Type B pancreatic cell (in vitro differentiated cells): ENCODE data around the gene UBTD2. TPM values are rescaled to one million over a fixed set of nuclear protein-coding genes. Genes with fewer than 3 reads are reported as not detected.

ENCODE experiments used
- DNase-seq: peaks from one replicate; pipeline ENCODE4 v3.0.0; 2021; ENCODE audit warnings: mixed read lengths; ENCODE audit not compliant: unreplicated experiment; ENCODE audit errors: extremely low spot score
- H3K27ac Mint-ChIP-seq: 2 replicates; pipeline ENCODE4 v1.8.0; 2021; ENCODE audit warnings: mild to moderate bottlenecking, mixed read lengths
- H3K27me3 Mint-ChIP-seq: 2 replicates; pipeline ENCODE4 v1.8.0; 2021; ENCODE audit warnings: mixed read lengths
- H3K36me3 Mint-ChIP-seq: 2 replicates; pipeline ENCODE4 v1.8.0; 2021; ENCODE audit warnings: mixed read lengths
- H3K4me1 Mint-ChIP-seq: one replicate; pipeline ENCODE4 v1.8.0; 2021; ENCODE audit warnings: mixed read lengths; ENCODE audit not compliant: unreplicated experiment
- H3K4me3 Mint-ChIP-seq: 2 replicates; pipeline ENCODE4 v1.8.0; 2021; ENCODE audit warnings: mild to moderate bottlenecking, mixed read lengths
- H3K9me3 Mint-ChIP-seq: 2 replicates; pipeline ENCODE4 v1.8.0; 2021; ENCODE audit warnings: mixed read lengths
- total RNA-seq: library from RNA; stranded (reverse); gene quantifications from 2 replicates; pipeline ENCODE4 v1.2.1, GENCODE V29; 2021; ENCODE audit warnings: low replicate concordance
- TF ChIP-seq, protein P1 (sequence below): fragments of 200-600 bp; sonication (generic); conservative IDR thresholded peaks from 2 replicates; pipeline ENCODE4 v1.5.0; 2021; ENCODE audit warnings: antibody characterized with exemption, mild to moderate bottlenecking

UBTD2 gene
- total RNA-seq, 1 donor from 2014 or later, result 47.2 TPM

DNA sequence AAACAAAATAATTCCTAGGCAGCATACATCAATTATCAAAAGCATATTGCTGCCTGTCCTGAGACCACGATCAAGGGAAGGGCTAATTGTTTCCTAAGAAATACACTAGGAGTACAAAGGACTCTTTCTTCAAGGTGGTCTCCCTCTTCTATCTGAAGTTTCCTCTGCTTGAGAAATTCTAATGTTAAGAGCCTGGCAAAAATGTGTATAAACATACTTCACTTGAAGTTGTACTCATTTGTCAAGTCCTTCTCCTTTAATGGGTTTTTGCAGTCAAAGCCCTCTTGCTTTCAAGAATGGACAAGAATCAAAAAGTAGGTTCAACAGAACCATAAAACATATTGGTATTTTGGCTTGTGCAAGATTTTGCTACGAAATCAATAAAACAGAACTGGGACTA is 31.1 kb downstream of the UBTD2 start:
- Mint-ChIP-seq H3K27ac (no peak overlapping the region), H3K9me3 (peaks cover 14% of the 10 kb centered on the region), H3K36me3 (peaks cover 53% of the 10 kb centered on the region), H3K27me3 (no peaks in the 10 kb centered on the region), H3K4me3 (no peak overlapping the region), H3K4me1 (peaks cover 8% of the 10 kb centered on the region)
- TF ChIP-seq, protein P1, sequence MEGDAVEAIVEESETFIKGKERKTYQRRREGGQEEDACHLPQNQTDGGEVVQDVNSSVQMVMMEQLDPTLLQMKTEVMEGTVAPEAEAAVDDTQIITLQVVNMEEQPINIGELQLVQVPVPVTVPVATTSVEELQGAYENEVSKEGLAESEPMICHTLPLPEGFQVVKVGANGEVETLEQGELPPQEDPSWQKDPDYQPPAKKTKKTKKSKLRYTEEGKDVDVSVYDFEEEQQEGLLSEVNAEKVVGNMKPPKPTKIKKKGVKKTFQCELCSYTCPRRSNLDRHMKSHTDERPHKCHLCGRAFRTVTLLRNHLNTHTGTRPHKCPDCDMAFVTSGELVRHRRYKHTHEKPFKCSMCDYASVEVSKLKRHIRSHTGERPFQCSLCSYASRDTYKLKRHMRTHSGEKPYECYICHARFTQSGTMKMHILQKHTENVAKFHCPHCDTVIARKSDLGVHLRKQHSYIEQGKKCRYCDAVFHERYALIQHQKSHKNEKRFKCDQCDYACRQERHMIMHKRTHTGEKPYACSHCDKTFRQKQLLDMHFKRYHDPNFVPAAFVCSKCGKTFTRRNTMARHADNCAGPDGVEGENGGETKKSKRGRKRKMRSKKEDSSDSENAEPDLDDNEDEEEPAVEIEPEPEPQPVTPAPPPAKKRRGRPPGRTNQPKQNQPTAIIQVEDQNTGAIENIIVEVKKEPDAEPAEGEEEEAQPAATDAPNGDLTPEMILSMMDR, result no peak
- DNase-seq, result no peak

DNA sequence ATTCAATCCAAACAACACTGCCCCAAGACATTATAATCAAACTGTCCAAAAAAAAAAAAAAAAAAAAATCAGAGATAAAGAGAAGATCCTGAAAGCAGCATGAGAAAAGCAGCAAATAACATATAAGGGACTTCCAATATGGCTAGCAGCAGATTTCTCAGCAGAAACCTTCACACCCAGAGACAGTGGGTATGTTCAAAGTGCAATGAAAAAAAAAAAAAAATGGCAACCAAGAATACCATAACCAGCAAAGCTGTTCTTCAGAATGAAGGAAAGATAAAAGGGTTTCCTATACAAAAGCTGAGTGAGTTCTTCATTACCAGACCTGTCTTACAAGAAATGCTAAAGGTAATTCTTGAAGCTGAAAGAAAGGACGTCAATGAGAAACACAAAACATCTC is 32.1 kb downstream of the UBTD2 start:
- Mint-ChIP-seq H3K36me3 (peaks cover 51% of the 10 kb centered on the region), H3K9me3 (peaks cover 9% of the 10 kb centered on the region), H3K4me1 (peaks cover 8% of the 10 kb centered on the region), H3K4me3 (no peak overlapping the region), H3K27ac (no peak overlapping the region), H3K27me3 (no peaks in the 10 kb centered on the region)
- no peak for DNase-seq
- TF ChIP-seq, protein P1, result no peak

DNA sequence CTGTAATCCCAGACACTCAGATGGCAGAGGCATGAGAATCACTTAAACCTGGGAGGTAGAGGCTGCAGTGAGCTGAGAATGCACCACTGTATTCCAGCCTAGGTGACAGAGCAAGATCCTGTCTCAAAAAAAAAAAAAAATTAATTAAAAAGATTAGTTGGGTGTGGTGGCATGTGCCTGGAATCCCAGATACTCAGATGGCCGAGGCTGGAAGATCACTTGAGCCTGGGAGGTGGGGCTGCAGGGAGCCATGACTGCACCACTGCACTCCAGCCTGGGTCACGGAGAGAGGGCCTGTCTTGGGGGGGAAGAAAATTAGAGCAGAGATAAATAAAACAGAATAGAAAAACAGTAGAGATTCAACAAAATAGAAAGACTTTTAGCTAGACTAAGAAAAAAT is 34.9 kb downstream of the UBTD2 start:
- Mint-ChIP-seq H3K36me3 (peaks cover 39% of the 10 kb centered on the region), H3K27ac (no peak overlapping the region), H3K27me3 (no peaks in the 10 kb centered on the region), H3K4me1 (peaks cover 13% of the 10 kb centered on the region), H3K9me3 (peaks cover 9% of the 10 kb centered on the region), H3K4me3 (no peak overlapping the region)
- TF ChIP-seq, protein P1, result no peak
- no peak for DNase-seq

DNA sequence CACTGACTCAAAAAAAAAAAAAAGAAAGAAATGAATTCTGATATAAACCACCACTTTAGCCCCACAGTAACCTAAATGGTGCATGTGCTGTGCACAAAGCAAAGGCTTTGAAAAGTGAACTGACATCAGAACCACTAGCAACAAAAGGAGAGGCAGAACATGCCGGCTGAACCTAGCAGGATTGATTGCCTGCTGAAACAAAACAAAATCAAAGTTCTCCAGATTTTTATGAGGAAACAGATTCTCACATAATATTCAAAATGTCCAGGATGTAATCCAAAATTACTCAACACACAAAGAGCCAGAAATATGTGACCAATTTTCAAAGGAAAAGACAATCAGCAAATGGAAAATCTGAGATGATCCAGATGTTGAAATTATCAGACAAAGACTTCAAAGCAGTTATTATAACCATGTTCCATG is 37.9 kb downstream of the UBTD2 start:
- no peaks in the 10 kb centered on the region for H3K27me3 Mint-ChIP-seq
- DNase-seq, result no peak
- peaks cover 9% of the 10 kb centered on the region for H3K9me3 Mint-ChIP-seq
- peak overlapping the region; percentile 34 for H3K27ac Mint-ChIP-seq
- peaks cover 13% of the 10 kb centered on the region for H3K4me1 Mint-ChIP-seq
- peaks cover 34% of the 10 kb centered on the region for H3K36me3 Mint-ChIP-seq
- H3K4me3 Mint-ChIP-seq, result no peak overlapping the region
- TF ChIP-seq, protein P1, result no peak

DNA sequence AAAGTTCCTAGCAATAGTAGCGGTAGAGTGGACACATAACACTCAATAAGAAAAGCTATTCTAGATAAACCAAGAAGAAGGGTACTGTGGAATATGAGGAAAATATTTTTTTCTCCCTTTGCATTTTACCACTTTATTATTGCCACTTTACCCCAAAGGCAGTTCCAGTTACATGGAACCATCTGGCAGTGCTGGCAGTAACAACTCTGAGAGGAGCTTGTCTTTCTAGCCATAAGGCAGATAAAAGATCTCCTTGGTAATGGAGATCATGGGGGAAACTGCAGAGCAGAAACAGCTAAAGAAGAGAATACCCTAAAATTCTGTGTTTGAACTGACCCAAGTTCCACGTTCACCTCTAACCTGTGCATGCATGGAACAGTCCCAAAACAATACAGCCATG is 38.5 kb downstream of the UBTD2 start:
- no peak overlapping the region for H3K4me3 Mint-ChIP-seq
- no peak for DNase-seq
- TF ChIP-seq, protein P1, result no peak
- no peak overlapping the region for H3K27ac Mint-ChIP-seq
- peaks cover 9% of the 10 kb centered on the region for H3K9me3 Mint-ChIP-seq
- H3K36me3 Mint-ChIP-seq, result peaks cover 31% of the 10 kb centered on the region
- no peaks in the 10 kb centered on the region for H3K27me3 Mint-ChIP-seq
- peaks cover 13% of the 10 kb centered on the region for H3K4me1 Mint-ChIP-seq

DNA sequence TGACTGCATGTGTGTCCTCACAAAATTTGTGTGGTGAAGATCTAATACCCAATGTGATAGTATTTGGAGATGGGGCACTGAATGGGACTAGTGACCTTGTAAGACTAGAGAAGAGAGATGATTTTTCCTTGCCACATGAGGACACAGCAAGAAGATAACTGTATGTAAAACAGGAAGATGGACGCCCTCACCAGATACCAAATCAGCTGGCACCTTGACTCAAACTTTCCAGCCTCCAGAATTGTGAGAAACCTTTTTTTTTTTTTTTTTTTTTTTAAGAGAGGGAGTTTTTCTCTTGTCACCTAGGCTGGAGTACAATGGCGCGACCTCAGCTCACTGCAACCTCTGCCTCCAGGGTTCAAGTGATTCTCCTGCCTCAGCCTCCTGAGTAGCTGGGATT is 40.3 kb downstream of the UBTD2 start:
- TF ChIP-seq, protein P1, result no peak
- Mint-ChIP-seq H3K27ac (no peak overlapping the region), H3K9me3 (peaks cover 4% of the 10 kb centered on the region), H3K36me3 (peaks cover 28% of the 10 kb centered on the region), H3K4me3 (no peak overlapping the region), H3K27me3 (no peaks in the 10 kb centered on the region), H3K4me1 (peaks cover 11% of the 10 kb centered on the region)
- DNase-seq, result no peak
